Femur (tissue), 1 donor: ENCODE results near the gene BSX.

Experiments
- DNase-seq: peaks from one replicate; pipeline ENCODE4 v3.0.0-alpha.2; 2017

BSX gene

GRCh38 chr11:122981388-122982264 is at the start of gene BSX:
BSX (minus strand) TSS chr11:122981834; CDS start chr11:122981671, 163 bp downstream.
- peak; percentile 84 for DNase-seq

- no peak for DNase-seq
Observed at GRCh38 chr11:123030517-123030916, 48.9 kb upstream of the BSX start.

GRCh38 chr11:123020968-123021367 is 39.3 kb upstream of the BSX start:
- no peak for DNase-seq

- no peak for DNase-seq
Observed at GRCh38 chr11:123018702-123019101, 37.1 kb upstream of the BSX start.

- no peak for DNase-seq
Observed at GRCh38 chr11:123011510-123011909, 29.9 kb upstream of the BSX start.

- no peak for DNase-seq
Observed at GRCh38 chr11:123006860-123007542, 25.4 kb upstream of the BSX start.

- DNase-seq: no peak
Observed at GRCh38 chr11:123000721-123001120, 19.1 kb upstream of the BSX start.

- DNase-seq: no peak
Observed at GRCh38 chr11:122998727-122999366, 17.2 kb upstream of the BSX start.

- no peak for DNase-seq
Observed at GRCh38 chr11:122995526-122995925, 13.9 kb upstream of the BSX start.

- DNase-seq: peak; percentile 32
Observed at GRCh38 chr11:122984186-122985011, 2.8 kb upstream of the BSX start.

- no peak for DNase-seq
Observed at GRCh38 chr11:122983438-122984185, 2.0 kb upstream of the BSX start.

GRCh38 chr11:122979815-122980595 is 1.6 kb downstream of the BSX start:
- DNase-seq: no peak

- no peak for DNase-seq
Observed at GRCh38 chr11:122979103-122979814, 2.4 kb downstream of the BSX start.

- DNase-seq: no peak
Observed at GRCh38 chr11:122978299-122978620, 3.4 kb downstream of the BSX start.

GRCh38 chr11:122977470-122978298 is 4.0 kb downstream of the BSX start:
- no peak for DNase-seq

- peak; percentile 18 for DNase-seq
Observed at GRCh38 chr11:122976734-122977469, 4.7 kb downstream of the BSX start.

- no peak for DNase-seq
Observed at GRCh38 chr11:122976061-122976733, 5.4 kb downstream of the BSX start.

- DNase-seq: no peak
Observed at GRCh38 chr11:122963961-122964360, 17.7 kb downstream of the BSX start.
